Raji (cell line): ENCODE results near the gene PRDM10.
A peak's percentile ranks its signal among the peaks of the same experiment; 100 is the strongest.

Source experiments
- POLR2A ChIP-seq: IDR thresholded peaks from 2 replicates; pipeline ENCODE4 v1.6.1; 2011; ENCODE audit warnings: low read depth, low read length, control low read depth; ENCODE audit not compliant: insufficient read depth

Gene PRDM10

DNA sequence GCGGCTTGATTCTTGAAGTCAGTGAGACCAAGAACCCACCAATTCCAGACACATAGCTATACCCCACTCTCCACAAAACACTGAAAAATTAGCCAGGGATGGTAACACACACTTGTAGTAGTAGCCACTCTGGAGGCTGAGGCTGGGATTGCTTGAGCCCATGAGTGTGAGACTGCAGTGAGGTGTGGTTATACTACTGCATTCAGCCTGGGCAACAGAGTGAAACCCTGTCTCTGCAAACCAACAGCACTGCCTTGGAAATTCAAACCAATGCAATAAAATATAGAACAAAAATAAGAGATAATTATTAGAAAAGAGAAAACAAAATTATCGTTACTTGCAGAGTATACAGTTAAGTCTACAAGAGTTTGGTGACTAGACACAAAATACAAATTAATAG is 20.2 kb upstream of the PRDM10 start:
- TF ChIP-seq POLR2A = no peak

DNA sequence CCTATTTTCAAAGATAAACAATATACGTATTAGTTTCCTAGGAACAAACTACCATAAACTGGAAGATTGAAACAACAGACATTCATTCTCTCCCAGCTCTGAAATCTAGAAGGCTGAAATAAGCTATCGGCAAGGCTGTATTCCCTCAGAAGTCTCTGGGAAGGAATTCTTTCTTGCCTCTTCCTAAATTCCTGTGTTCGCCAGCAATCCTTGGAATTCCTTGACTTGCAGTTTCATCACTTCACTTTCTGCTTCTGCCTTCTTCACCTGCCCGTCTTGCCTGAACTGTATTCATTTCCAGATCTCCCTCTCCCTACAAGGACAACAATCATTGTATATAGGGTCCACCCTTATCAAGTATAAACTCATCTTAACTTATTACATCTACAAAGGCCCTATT is 17.7 kb upstream of the PRDM10 start:
- no peak for TF ChIP-seq POLR2A

DNA sequence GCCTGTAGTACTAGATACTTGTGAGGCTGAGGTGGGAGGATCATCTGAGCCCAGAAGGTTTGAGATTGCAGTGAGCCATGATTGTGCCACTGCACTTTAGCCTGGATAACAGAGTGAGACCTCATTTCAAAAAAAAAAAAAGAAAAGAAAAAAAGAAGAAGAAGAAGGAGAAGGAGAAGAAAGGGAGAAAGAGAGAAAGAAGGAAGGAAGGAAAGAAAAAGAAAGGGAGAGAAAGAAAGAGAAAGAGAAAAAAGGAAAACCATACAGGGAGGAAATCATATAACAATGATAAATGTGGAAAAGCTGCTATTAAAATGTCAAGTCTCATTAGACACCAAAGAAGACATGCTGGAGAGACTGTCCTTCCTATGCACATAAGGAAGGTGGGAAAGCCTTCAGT is 5.7 kb upstream of the PRDM10 start:
- TF ChIP-seq POLR2A = no peak

DNA sequence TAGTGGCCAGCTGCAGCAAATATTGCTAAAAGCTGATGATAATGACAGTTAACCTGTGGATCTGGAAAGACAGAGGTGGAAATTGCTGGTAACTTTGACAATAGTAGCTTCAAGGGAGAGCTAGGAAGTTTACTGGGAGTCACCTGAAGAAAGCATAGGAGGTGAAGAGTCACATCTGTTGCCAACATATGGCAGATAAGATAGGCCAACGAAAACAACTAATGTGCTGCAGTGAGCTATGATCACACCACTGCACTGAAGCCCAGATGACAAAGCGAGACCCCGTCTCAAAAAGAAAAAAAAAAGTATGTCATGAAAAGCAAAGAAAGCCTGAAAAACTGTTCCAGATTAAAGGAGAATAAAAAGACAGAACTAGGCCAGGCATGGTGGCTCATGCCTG is 4.3 kb upstream of the PRDM10 start:
- TF ChIP-seq POLR2A = no peak

DNA sequence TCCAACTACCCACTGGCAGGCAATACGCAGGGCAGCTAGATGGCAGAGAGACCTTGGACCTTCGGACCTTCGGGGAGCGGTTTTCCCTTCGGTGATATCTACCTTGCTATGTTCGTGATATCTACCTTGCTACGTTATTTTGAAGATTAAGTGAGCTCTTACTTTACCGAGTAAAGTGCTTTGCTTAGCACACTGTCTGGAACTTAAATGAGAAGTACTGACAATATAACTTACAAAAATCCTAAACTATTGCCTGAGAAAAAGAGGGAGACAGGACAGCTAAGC is 1.0 kb upstream of the PRDM10 start:
- TF ChIP-seq POLR2A = no peak

DNA sequence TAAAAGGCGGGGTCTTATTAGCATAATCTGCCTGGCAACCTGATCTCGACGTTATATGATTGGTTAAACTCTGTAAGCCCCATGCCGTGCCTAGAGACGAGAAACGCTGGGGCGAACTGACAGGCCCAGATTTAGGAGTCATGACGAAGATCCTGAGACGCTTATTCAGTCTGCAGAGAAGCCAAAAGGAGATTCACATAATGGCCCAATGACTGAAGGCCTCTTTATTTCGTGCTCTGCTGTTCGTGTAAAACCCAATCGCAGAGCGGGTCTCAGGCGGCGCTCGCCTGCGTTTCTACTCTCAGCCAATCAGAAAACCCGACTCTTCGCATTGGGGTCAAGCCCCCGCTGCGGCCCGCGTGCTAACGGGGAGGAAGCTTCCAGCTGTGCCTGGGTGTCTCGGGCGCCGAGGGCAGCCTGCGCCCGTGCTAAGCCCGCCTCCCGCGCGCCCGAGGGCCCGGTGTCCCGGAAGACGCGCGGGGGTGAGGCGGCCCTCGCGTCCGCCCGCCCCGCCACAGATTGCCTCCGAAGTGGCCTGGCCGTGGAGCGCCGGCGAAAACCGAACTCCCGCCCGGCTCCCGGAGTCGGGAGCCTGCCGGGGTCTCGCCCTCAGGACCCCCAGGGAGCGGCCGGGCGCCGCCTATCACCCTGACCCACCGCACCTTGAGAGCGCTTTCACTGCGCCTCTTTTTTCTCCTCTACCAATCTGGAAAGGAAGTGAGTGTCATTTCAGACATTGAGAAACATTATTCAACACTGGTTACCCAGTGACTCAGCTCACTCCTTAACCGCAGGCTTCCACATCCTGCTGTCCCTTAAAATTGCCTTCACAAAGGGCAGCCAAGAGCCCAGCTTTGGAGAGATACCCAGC is 446 bp upstream of the PRDM10 start:
- peak; percentile 52; the same call in 1 of the 2 replicates for TF ChIP-seq POLR2A

DNA sequence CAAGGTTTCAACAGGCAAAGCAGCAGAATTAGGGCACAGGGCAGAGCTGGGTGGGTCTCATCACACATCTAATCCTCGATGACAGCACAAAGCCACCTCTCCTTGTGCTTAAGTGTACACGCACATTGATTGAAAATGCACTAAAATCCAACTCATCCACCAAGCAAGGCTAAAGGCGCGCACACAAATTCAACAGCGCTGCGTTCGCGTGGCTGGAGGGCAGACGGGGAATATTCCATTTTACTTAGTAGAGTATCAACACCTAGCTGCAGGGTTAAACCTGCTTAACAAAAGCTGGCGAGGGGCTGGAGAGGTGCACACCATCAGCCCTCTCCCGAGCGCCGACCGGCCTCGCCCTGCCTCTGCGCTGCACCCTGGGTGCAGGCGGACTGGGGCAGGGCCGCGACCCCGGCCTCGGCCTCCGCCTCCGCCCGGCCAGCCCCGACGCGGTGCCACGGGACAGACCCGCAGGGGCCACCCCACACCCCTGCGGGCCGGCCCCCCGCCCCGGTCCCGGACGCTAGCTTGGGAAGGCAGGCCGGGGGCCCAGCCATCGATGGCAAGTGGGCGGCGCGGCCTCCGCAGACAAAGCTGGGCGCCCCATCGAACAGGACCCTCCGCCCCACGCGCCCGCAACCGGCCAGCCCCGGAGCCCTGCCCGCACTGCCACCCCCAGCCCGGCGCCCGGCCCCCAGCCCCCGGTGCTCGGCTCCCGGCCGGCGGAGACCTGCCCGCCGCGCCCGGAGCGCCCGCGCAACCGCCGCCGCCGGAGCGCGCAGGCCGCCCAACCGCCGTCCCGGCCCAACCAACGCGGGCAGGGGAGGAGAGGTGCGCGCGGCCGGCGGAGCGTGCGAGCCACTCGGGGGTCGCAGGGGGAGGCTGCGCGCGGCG is 929 bp downstream of the PRDM10 start:
- TF ChIP-seq POLR2A = no peak

DNA sequence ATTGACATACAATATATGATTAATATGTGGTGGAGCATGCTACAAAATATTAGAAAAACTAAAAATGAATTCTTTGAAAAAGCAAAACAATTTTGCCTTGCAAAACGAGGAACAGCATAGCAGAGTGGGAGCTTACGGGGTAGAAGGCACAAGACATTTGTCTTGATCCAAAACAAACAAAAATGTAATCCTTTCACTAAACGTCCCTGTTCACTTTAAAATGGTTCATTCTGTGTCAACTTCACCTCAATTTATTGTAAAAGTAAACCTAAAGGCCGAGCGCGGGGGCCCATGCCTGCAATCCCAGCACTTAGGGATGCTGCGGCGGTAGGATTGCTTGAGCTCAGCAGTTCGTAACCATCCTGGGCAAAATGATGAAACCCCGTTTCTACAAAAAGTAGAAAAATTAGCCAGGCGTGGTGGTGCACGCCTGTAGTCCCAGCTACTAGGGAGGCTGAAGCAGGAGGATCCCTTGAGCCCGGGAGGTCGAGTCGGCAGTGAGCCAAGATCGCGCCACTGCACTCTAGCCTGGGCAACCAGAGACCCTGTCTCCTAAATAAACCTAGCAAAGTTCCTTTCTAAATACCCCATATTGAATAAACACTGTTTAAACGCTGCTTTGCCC is 2.0 kb downstream of the PRDM10 start:
- no peak for TF ChIP-seq POLR2A

DNA sequence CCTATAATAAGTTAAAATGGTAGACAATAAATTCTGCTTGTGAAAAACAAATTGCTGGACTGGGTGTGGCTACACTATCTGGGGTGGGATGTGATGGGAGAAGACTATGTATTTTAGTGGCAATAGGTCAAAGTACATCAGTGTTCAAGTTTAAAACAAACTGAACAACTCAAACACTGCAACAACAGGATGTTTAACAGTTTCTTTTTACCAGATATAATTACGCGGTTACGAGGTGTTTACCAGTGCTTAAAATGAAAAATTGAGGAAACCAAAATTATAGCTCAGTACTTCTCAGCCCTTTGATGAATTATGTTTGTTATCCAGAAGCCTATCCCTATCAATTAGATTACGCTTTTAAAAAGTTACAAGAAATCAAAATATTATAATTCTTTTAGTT is 3.2 kb downstream of the PRDM10 start:
- no peak for TF ChIP-seq POLR2A

DNA sequence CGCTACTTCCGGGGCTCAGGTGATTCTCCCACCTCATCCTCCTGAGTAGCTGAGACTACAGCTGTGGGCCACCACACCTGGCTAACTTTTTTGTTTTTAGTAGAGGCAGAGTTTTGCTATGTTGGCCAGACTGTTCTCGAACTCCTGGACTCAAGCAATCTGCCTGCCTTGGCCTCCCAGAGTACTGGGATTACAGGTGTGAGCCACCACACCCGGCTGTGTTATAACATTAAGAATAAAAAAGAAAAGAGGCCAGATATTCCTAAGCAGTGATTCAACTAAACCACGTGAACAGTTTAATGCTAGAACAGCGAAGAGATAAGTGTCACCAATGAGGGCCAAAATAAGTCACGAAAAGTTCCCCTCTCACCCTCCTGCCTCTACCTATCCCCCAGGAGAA is 3.7 kb downstream of the PRDM10 start:
- no peak for TF ChIP-seq POLR2A

DNA sequence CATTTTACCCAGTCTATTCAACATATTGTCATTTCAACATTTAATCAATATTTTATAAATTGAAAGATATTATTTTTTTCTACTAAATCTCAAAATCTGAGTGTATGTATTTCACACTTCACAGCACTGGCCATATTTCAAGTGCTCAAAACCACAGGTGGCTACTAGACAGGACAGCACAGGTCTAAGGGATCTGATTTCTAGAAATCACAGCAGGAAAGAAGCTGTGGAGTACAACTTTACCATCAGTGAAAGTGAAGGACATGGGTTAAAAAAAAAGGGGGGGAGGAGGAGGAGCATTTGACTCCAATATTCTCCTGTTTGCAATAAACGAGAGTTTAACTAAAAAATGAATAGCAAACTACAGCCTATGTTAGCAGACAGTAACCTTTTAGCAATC is 4.5 kb downstream of the PRDM10 start:
- TF ChIP-seq POLR2A = no peak

DNA sequence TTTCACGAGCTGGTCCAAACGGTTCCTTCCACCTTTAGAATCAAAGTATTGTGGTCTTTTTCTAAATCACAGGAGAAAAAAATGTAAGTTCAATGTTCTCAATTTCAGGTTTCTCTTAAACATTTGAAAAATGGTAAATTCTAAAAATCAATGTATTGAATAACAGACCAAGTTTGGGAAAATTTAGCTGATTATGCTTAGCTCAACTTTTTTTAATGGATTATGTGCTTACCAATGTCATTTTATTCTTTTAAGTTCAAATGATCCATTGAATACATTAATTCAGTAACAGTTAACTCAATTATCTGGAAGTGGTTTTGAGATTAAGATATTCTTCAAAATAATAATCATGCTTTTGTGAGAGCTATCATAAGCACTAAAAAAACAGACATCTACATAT is 5.1 kb downstream of the PRDM10 start:
- no peak for TF ChIP-seq POLR2A

DNA sequence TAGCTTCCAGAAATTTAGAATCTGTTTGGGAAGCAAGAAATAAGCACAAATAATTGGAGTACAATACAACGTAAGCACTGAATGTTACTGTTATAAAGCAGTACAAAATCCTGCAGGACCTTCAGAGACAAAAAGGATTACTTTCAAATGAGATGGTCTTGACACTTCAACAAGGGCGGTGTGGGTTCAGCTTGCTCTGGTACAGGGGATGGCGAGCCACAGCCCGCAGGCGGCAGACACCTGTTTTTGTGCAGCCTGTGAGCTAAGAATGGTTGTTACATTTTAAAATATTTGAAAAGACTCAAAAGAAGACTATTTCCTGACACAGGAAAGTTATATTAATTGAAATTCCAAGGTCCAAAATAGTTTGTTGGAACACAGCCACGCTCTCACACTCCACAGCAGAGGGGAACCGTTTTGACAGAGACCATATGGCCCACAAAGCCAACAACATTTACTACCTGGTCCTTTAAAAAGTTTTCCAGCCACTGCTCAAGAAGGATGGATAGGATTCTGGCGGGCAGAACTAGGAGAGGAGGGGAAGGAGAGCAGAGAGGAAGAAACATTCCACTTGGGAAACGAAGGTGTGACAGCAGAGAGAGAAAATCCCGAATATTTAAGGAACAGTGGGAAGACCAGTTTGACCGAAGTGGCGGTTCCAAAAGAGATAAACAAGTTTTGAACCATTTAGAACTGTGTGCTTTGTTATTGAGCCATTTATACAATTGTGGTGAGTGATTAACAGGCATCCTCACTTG is 6.3 kb downstream of the PRDM10 start:
- no peak for TF ChIP-seq POLR2A

DNA sequence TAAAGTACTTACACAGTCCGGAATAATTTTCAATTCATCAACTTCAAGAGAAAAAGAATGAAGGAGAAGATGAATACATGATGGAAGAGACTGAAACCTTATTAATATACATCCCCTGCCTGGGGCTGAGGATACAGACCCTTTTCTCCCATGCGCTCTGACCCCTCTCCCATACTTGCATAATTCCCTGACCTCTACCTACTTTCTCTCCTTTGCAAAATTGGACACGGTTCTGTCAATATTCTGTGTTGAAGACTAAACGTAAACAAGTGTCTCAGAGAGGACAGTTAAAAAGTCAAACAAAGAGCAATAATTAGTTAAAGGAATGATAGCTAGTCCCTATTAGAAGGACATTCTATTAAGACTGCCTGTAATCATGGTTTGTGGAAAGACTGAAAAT is 7.5 kb downstream of the PRDM10 start:
- TF ChIP-seq POLR2A = no peak

DNA sequence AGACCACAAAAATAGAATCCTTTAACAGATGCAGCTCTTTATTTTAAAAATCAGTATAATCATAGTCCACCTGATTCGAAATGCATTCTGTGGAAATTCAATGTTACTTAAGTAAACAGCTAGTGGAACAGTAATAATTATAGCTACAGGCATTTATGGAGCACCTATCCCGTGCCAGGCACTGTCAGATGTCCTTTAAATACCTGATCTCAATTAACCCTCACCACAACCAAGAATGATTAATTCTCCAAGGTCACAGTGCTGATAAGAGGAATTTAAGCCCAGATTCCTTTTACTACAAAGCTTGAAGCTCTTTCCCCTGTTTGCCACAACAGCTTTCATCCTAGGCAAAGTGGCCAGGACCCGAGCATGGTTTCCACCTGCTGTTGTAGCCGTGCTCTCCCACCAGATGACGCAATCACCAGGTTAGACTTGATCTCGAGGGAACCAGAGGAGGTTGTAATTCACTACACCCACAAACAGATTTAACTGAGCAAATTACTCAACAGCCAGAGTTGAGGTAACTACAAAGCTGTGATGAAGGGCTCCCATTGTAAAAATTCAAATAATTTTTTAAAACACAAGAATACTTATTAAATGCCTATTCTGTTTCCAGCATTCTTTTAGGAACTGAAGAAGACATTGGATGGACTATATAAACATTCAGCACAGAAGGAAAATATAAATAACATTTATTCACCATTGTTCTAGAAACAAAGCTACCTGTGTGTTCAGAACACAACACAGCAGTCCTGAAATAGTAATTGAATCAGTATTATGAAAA is 10.3 kb downstream of the PRDM10 start:
- TF ChIP-seq POLR2A = 0 out of 2 replicates have a peak, but pooled peaks have one; percentile 14
